Measurements from ENCODE around the gene CDKN1A. TPM values are rescaled to one million over a fixed set of nuclear protein-coding genes. Genes with fewer than 3 reads are reported as not detected.

Gene CDKN1A
- total and polyA plus RNA-seq, 10 of the 15 experiments (the other 5 are each of a cell fraction or from before 2014, with no cell fraction given): 25.2 to 637 (median 216) TPM

- WGBS (ENCODE audit: insufficient coverage, insufficient replicate concordance, low lambda C conversion rate, missing lambda C conversion rate): 86% methylated on average over 20 of the region's 20 CpGs
- Histone ChIP-seq H3K36me3 (ENCODE audit: control insufficient read depth in 2 of 2, insufficient read depth in 2 of 2, low read length in 1 of 2) (peaks cover 31 to 38% of the 10 kb centered on the region in 2 experiments), H3K4me1 (ENCODE audit: control insufficient read depth, insufficient read depth, low read length) (peaks cover 36% of the 10 kb centered on the region), H3K4me3 (no peak overlapping the region), H3K9ac (ENCODE audit: control insufficient read depth, insufficient read depth, low read length) (no peak overlapping the region), H3K4me2 (ENCODE audit: control insufficient read depth, insufficient read depth) (no peak overlapping the region), H3K27me3 (replicated peaks in 1 of 2; ENCODE audit: control insufficient read depth in 2 of 2, insufficient read depth in 2 of 2, low read length in 1 of 2) (no peaks in the 10 kb centered on the region), H3K9me3 (replicated peaks; ENCODE audit: control insufficient read depth, insufficient read depth, low read length) (no peaks in the 10 kb centered on the region; the same call in 2 of the 3 replicates), H3K27ac (ENCODE audit: control insufficient read depth, insufficient read depth) (no peak overlapping the region), H3K79me2 (ENCODE audit: control insufficient read depth, insufficient read depth, low read length) (peaks cover 44% of the 10 kb centered on the region), H4K20me1 (ENCODE audit: control insufficient read depth, insufficient read depth) (peaks cover 15% of the 10 kb centered on the region), H2AFZ (ENCODE audit: control insufficient read depth, low read depth, low read length) (no peak overlapping the region)
- ChIA-PET SMC1A (ENCODE audit: uncharacterized antibody, unreplicated experiment) (interaction anchor here (0.7 to 11.2 kb wide), 5 partner anchors 39 to 232 kb away, joined by 3 to 120 read pairs (median 4); no protein-coding TSS in a partner anchor), RAD21 (ENCODE audit: unreplicated experiment) (interaction anchor here (4.4 to 10.6 kb wide), 2 partner anchors 38 to 71 kb away, joined by 19 to 124 read pairs; no protein-coding TSS in a partner anchor), CTCF (interaction anchor here (0.6 to 7.7 kb wide), 6 partner anchors 9 to 1209 kb away, joined by 3 to 109 read pairs (median 9); no protein-coding TSS in a partner anchor), POLR2A (interaction anchor here (1.4 kb wide), 1 partner anchor 34 kb away, joined by 3 read pairs; no protein-coding TSS in a partner anchor)
- DNase-seq (ENCODE audit: low read depth, low spot score) (no peak), ATAC-seq (no peak), FAIRE-seq (no peak)
- intact Hi-C loops (cut with micrococcal nuclease; ENCODE audit: unreplicated experiment) (no loop called here), in situ Hi-C loops (cut with MboI) (no loop called here)
- no TSS peak for BruUV-seq (replicated peaks)
- no peak for TF ChIP-seq NFYA (IDR thresholded peaks at IDR 0.05; ENCODE audit: borderline replicate concordance, low read depth, low read length)
- no peak for TF ChIP-seq SP1 (IDR thresholded peaks at IDR 0.05; ENCODE audit: low read depth, low read length)
- peak; percentile 68; the same call in 1 of the 2 replicates for TF ChIP-seq POLR2AphosphoS2 (IDR thresholded peaks at IDR 0.05; ENCODE audit: low read depth, low read length)
- TF ChIP-seq ZBTB11 (CRISPR knock-in tag; IDR thresholded peaks at IDR 0.05): peak; percentile 21; the same call in 1 of the 2 replicates
- TF ChIP-seq EZH2 (IDR thresholded peaks at IDR 0.05; ENCODE audit: borderline replicate concordance, control insufficient read depth, low read depth, low read length): no peak
- TF ChIP-seq ZSCAN29 (IDR thresholded peaks at IDR 0.05): no peak
- no peak for TF ChIP-seq USF2 (IDR thresholded peaks at IDR 0.05; ENCODE audit: borderline replicate concordance, low read depth, low read length)
- TF ChIP-seq BACH1 (IDR thresholded peaks at IDR 0.05; ENCODE audit: borderline replicate concordance): peak; percentile 27; the same call in 1 of the 2 replicates
- no peak for TF ChIP-seq SUZ12 (IDR thresholded peaks at IDR 0.05; ENCODE audit: unreplicated experiment)
- TF ChIP-seq NFYB (IDR thresholded peaks at IDR 0.05; ENCODE audit: insufficient read depth, low read depth, low read length): no peak
- TF ChIP-seq ZNF24 (IDR thresholded peaks at IDR 0.05): no peak
- TF ChIP-seq SMAD5 (IDR thresholded peaks at IDR 0.05; ENCODE audit: low read depth): 0 out of 2 replicates have a peak, but pooled peaks have one; percentile 45
- TF ChIP-seq ASH2L (IDR thresholded peaks at IDR 0.05; ENCODE audit: borderline replicate concordance, low read depth): no peak
- peak; percentile 47 for TF ChIP-seq POLR2A (IDR thresholded peaks at IDR 0.05; ENCODE audit: low read depth, low read length)
- TF ChIP-seq BRCA1 (IDR thresholded peaks at IDR 0.05; ENCODE audit: low read depth, low read length): no peak
- no peak for TF ChIP-seq CBFB (IDR thresholded peaks at IDR 0.05; ENCODE audit: low read depth)
- no peak for TF ChIP-seq JUND (IDR thresholded peaks at IDR 0.05; ENCODE audit: low read depth, low read length)
- peak; percentile 50; the same call in 1 of the 2 replicates for TF ChIP-seq POLR2AphosphoS5 (IDR thresholded peaks at IDR 0.05; ENCODE audit: low read length)
- peak; percentile 36; the same call in 1 of the 2 replicates for TF ChIP-seq PML (IDR thresholded peaks at IDR 0.05; ENCODE audit: low read length)
- TF ChIP-seq RB1 (IDR thresholded peaks at IDR 0.05; ENCODE audit: borderline replicate concordance): no peak
Observed at GRCh38 chr6:36685166-36685924, 6.8 kb downstream of the CDKN1A start.
